Amniotic stem cell (primary cell): ENCODE results near the gene POLE.

ENCODE experiments used
- DNase-seq: peaks from one replicate; lab custom pipeline; 2025; lab: John Stamatoyannopoulos, UW

POLE gene

GRCh38 chr12:132597333-132598316 lies 89.5 kb downstream of the POLE start:
- DNase-seq, result no peak

GRCh38 chr12:132596016-132596415 lies 91.1 kb downstream of the POLE start:
- DNase-seq, result no peak

- DNase-seq, result no peak
Measured at GRCh38 chr12:132595183-132595582, 92.0 kb downstream of the POLE start.

- peak; percentile 41 for DNase-seq
Measured at GRCh38 chr12:132593938-132594358, 93.2 kb downstream of the POLE start.

GRCh38 chr12:132593521-132593920 lies 93.6 kb downstream of the POLE start:
- DNase-seq, result no peak

GRCh38 chr12:132593071-132593470 lies 94.1 kb downstream of the POLE start:
- DNase-seq, result no peak

- no peak for DNase-seq
Measured at GRCh38 chr12:132592282-132592970, 94.7 kb downstream of the POLE start.

- no peak for DNase-seq
Measured at GRCh38 chr12:132591107-132591935, 95.8 kb downstream of the POLE start.

- DNase-seq, result no peak
Measured at GRCh38 chr12:132588821-132589669, 98.1 kb downstream of the POLE start.

GRCh38 chr12:132588319-132588718 lies 98.8 kb downstream of the POLE start:
- DNase-seq, result no peak

GRCh38 chr12:132587781-132588180 lies 99.4 kb downstream of the POLE start:
- no peak for DNase-seq

- DNase-seq, result no peak
Measured at GRCh38 chr12:132586929-132587328, 100.2 kb downstream of the POLE start.

- DNase-seq, result no peak
Measured at GRCh38 chr12:132585177-132585576, 102.0 kb downstream of the POLE start.

GRCh38 chr12:132584429-132584828 lies 102.7 kb downstream of the POLE start:
- DNase-seq, result no peak

- no peak for DNase-seq
Measured at GRCh38 chr12:132583736-132584135, 103.4 kb downstream of the POLE start.

- no peak for DNase-seq
Measured at GRCh38 chr12:132583411-132583710, 103.8 kb downstream of the POLE start.

- no peak for DNase-seq
Measured at GRCh38 chr12:132582582-132583410, 104.3 kb downstream of the POLE start.

GRCh38 chr12:132582058-132582420 lies 105.1 kb downstream of the POLE start:
- DNase-seq, result no peak

GRCh38 chr12:132581348-132582057 lies 105.6 kb downstream of the POLE start:
- DNase-seq, result no peak

- no peak for DNase-seq
Measured at GRCh38 chr12:132580701-132581292, 106.3 kb downstream of the POLE start.
